HG03575 (cell line): ENCODE data around the gene MYOG.

Source experiments
- ATAC-seq: cut with Tn5 transposase; IDR thresholded peaks from one replicate; pipeline ENCODE4 v1.9.1; 2021; ENCODE audit not compliant: unreplicated experiment, insufficient number of reproducible peaks, low FRiP score; ENCODE audit errors: extremely low read depth

The MYOG gene

GRCh38 chr1:203054184-203054583 is 31.6 kb downstream of the MYOG start:
- no peak for ATAC-seq

GRCh38 chr1:203052601-203053000 is 33.2 kb downstream of the MYOG start:
- ATAC-seq: no peak

- ATAC-seq: no peak
These were observed 33.9 kb downstream of the MYOG start for GRCh38 chr1:203051841-203052324.

GRCh38 chr1:203050826-203051225 is 35.0 kb downstream of the MYOG start:
- ATAC-seq: no peak

- no peak for ATAC-seq
These were observed 36.1 kb downstream of the MYOG start for GRCh38 chr1:203049576-203050180.

- ATAC-seq: no peak
These were observed 36.7 kb downstream of the MYOG start for GRCh38 chr1:203049077-203049476.

- ATAC-seq: no peak
These were observed 37.2 kb downstream of the MYOG start for GRCh38 chr1:203048555-203049051.

GRCh38 chr1:203048086-203048485 is 37.7 kb downstream of the MYOG start:
- no peak for ATAC-seq

GRCh38 chr1:203046984-203047630 is 38.7 kb downstream of the MYOG start:
- ATAC-seq: no peak

GRCh38 chr1:203045821-203046594 is 39.8 kb downstream of the MYOG start:
- ATAC-seq: no peak

- no peak for ATAC-seq
These were observed 40.5 kb downstream of the MYOG start for GRCh38 chr1:203045336-203045735.

- no peak for ATAC-seq
These were observed 41.1 kb downstream of the MYOG start for GRCh38 chr1:203044546-203045250.

- no peak for ATAC-seq
These were observed 41.8 kb downstream of the MYOG start for GRCh38 chr1:203043830-203044545.

GRCh38 chr1:203041351-203041932 is 44.4 kb downstream of the MYOG start:
- no peak for ATAC-seq

GRCh38 chr1:203040513-203041275 is 45.1 kb downstream of the MYOG start:
- ATAC-seq: no peak

GRCh38 chr1:203039609-203040512 is 46.0 kb downstream of the MYOG start:
- ATAC-seq: no peak
